SK-N-SH (cell line): ENCODE results near the gene CEACAM19. TPM values are rescaled to one million over a fixed set of nuclear protein-coding genes. Genes with fewer than 3 reads are reported as not detected.
A peak's percentile ranks its signal among the peaks of the same experiment; 100 is the strongest.

ENCODE experiments used
- CTCF ChIA-PET: fragments of 300-600, 350-600 bp; formaldehyde crosslinking; extraction: SDS; loops from one replicate; lab custom pipeline; 2021; lab: Yijun Ruan, JAX
- POLR2A ChIA-PET: fragments of 350-600 bp; sonication (Branson Sonifier 250); formaldehyde crosslinking; extraction: SDS; loops from one replicate; lab custom pipeline; 2020; ENCODE audit warnings: antibody characterized with exemption, inconsistent platforms; lab: Yijun Ruan, JAX
- DNase-seq: peaks from one replicate; pipeline ENCODE4 v3.0.0; 2012
- H2AFZ ChIP-seq: fragments of 200-600 bp; sonication (generic); 2 replicates; pipeline ENCODE4 v1.8.1; 2016; ENCODE audit warnings: antibody characterized with exemption, mild to moderate bottlenecking, low read depth
- H3F3A ChIP-seq: fragments of 200-600 bp; sonication (generic); replicated peaks from 2 replicates; pipeline ENCODE3; 2016; ENCODE audit warnings: antibody characterized with exemption, mild to moderate bottlenecking; ENCODE audit not compliant: insufficient read depth
- H3K27ac ChIP-seq, 2 experiments: fragments of 200-500 bp in 1 of 2; fragments of 200-600 bp in 1 of 2; sonication (Bioruptor generic) in 1 of 2; sonication (generic), shearing (Covaris generic) in 1 of 2; 2 replicates each; pipeline versions ENCODE4 v1.5.1 to v1.6.1; 2014 to 2016; ENCODE audit warnings: low read depth in 2 of 2, inconsistent platforms in 1 of 2, low read length in 1 of 2, mild to moderate bottlenecking in 1 of 2, mixed read lengths in 1 of 2
- H3K27me3 ChIP-seq: fragments of 200-600 bp; sonication (generic), shearing (Covaris generic); 2 replicates; pipeline ENCODE4 v1.6.1; 2016; ENCODE audit warnings: mixed run types; ENCODE audit not compliant: insufficient read depth
- H3K36me3 ChIP-seq, 2 experiments: fragments of 200-500 bp in 1 of 2; fragments of 200-600 bp in 1 of 2; sonication (Bioruptor generic) in 1 of 2; sonication (generic) in 1 of 2; replicated peaks in 1 of 2; 2 replicates each; pipeline versions ENCODE3 to v1.5.1; 2014 to 2016; ENCODE audit warnings: low read length in 1 of 2, mild to moderate bottlenecking in 1 of 2; ENCODE audit not compliant: insufficient read depth in 2 of 2, control insufficient read depth in 1 of 2
- H3K4me1 ChIP-seq, 2 experiments: fragments of 200-500 bp in 1 of 2; fragments of 200-600 bp in 1 of 2; sonication (Bioruptor generic) in 1 of 2; sonication (generic), shearing (Covaris generic) in 1 of 2; 2 replicates each; pipeline versions ENCODE4 v1.5.1 to v1.6.1; 2014 to 2016; ENCODE audit warnings: low read depth in 1 of 2, low read length in 1 of 2, mixed run types in 1 of 2; ENCODE audit not compliant: insufficient read depth in 2 of 2, control insufficient read depth in 1 of 2
- H3K4me2 ChIP-seq: fragments of 200-600 bp; sonication (generic), shearing (Covaris generic); 2 replicates; pipeline ENCODE4 v1.6.1; 2017; ENCODE audit warnings: mixed run types
- H3K4me3 ChIP-seq, 2 experiments: fragments of 200-500 bp in 1 of 2; fragments of 200-600 bp in 1 of 2; sonication (Bioruptor generic) in 1 of 2; sonication (generic), shearing (Covaris generic) in 1 of 2; 2 replicates each; pipeline versions ENCODE4 v1.5.1 to v1.8.1; 2014 to 2016; ENCODE audit warnings: low read depth in 2 of 2, inconsistent platforms in 1 of 2, low read length in 1 of 2, mild to moderate bottlenecking in 1 of 2, mixed read lengths in 1 of 2, moderate library complexity in 1 of 2
- H3K79me2 ChIP-seq: fragments of 200-600 bp; sonication (generic); 2 replicates; pipeline ENCODE4 v1.8.1; 2017; ENCODE audit warnings: mild to moderate bottlenecking; ENCODE audit not compliant: insufficient read depth
- H3K9ac ChIP-seq: fragments of 200-600 bp; sonication (generic); 2 replicates; pipeline ENCODE4 v1.6.1; 2017; ENCODE audit warnings: mixed run types
- H3K9me2 ChIP-seq: fragments of 200-600 bp; sonication (generic); 2 replicates; pipeline ENCODE4 v1.6.1; 2017; ENCODE audit warnings: mixed run types
- H3K9me3 ChIP-seq: fragments of 200-600 bp; sonication (generic); 2 replicates; pipeline ENCODE4 v1.6.1; 2017; ENCODE audit warnings: mixed run types, mild to moderate bottlenecking, moderate library complexity
- H4K20me1 ChIP-seq: fragments of 200-600 bp; sonication (generic); 2 replicates; pipeline ENCODE4 v1.6.1; 2017; ENCODE audit warnings: mild to moderate bottlenecking, mixed run types; ENCODE audit not compliant: insufficient read depth
- EP300 ChIP-seq, 2 experiments: IDR thresholded peaks; 2 replicates each; pipeline versions ENCODE4 v1.4.0 to v1.6.1; 2012; ENCODE audit warnings: borderline replicate concordance in 1 of 2, low read depth in 1 of 2, low read length in 1 of 2
- EZH2phosphoT487 ChIP-seq: fragments of 200-600 bp; sonication (generic); IDR thresholded peaks from 2 replicates; pipeline ENCODE4 v1.6.1; 2017; ENCODE audit warnings: low read depth, mixed run types, mild to moderate bottlenecking, antibody characterized with exemption, moderate library complexity, borderline replicate concordance
- GATA2 ChIP-seq: sonication (generic); formaldehyde crosslinking; IDR thresholded peaks from 2 replicates; pipeline ENCODE4 v1.5.0; 2020; ENCODE audit warnings: mild to moderate bottlenecking, missing genetic modification reagents
- JUND ChIP-seq: IDR thresholded peaks from 2 replicates; pipeline ENCODE4 v1.4.0; 2012
- MEF2A ChIP-seq: IDR thresholded peaks from 2 replicates; pipeline ENCODE4 v1.4.0; 2012; ENCODE audit warnings: low read depth, borderline replicate concordance
- MXI1 ChIP-seq: IDR thresholded peaks from 2 replicates; pipeline ENCODE4 v1.6.1; 2012; ENCODE audit warnings: mild to moderate bottlenecking, low read depth, low read length, improper control_type of control experiment
- NRF1 ChIP-seq: IDR thresholded peaks from 2 replicates; pipeline ENCODE4 v1.6.1; 2012; ENCODE audit warnings: low read depth, mild to moderate bottlenecking, low read length
- RCOR1 ChIP-seq: fragments of 150-350 bp; IDR thresholded peaks from 2 replicates; pipeline ENCODE4 v1.6.1; 2017; ENCODE audit warnings: antibody characterized with exemption, low read length
- RFX5 ChIP-seq: IDR thresholded peaks from 2 replicates; pipeline ENCODE4 v1.6.1; 2012; ENCODE audit warnings: mild to moderate bottlenecking, improper control_type of control experiment, low read length
- RXRA ChIP-seq: IDR thresholded peaks from 2 replicates; pipeline ENCODE4 v1.4.0; 2012; ENCODE audit warnings: low read depth, mild to moderate bottlenecking, borderline replicate concordance
- SMC3 ChIP-seq: IDR thresholded peaks from 2 replicates; pipeline ENCODE4 v1.6.1; 2012; ENCODE audit warnings: low read depth, low read length, improper control_type of control experiment
- TAF1 ChIP-seq: IDR thresholded peaks from 2 replicates; pipeline ENCODE4 v1.6.1; 2012; ENCODE audit warnings: low read depth, mild to moderate bottlenecking, low read length, moderate library complexity, borderline replicate concordance
- TCF12 ChIP-seq: IDR thresholded peaks from 2 replicates; pipeline ENCODE4 v1.4.0; 2012
- TEAD4 ChIP-seq: IDR thresholded peaks from 2 replicates; pipeline ENCODE4 v1.4.0; 2012; ENCODE audit warnings: mild to moderate bottlenecking, borderline replicate concordance; ENCODE audit not compliant: insufficient read depth
- YY1 ChIP-seq: IDR thresholded peaks from 2 replicates; pipeline ENCODE4 v1.4.0; 2012; ENCODE audit warnings: low read depth, mild to moderate bottlenecking
- WGBS: methylation state at CpG from one replicate; pipeline ENCODE4 v1.1.6; 2017; ENCODE audit warnings: low lambda C conversion rate; 5-methylcytosine and 5-hydroxymethylcytosine counted together
- polyA plus RNA-seq, 3 experiments: library from polyadenylated mRNA; depleted of rRNA; stranded (reverse); fragments of >200 nt; gene quantifications; 2 replicates each; pipeline ENCODE4 v1.2.3, GENCODE V29; 2012
- TF ChIP-seq, protein P1 (sequence below): fragments of 150-350 bp; IDR thresholded peaks from 2 replicates; pipeline ENCODE4 v1.6.1; 2017; ENCODE audit warnings: antibody characterized with exemption, low read length, low read depth, borderline replicate concordance
- TF ChIP-seq, protein P2 (sequence below): IDR thresholded peaks from 2 replicates; pipeline ENCODE4 v1.6.1; 2012; ENCODE audit warnings: mild to moderate bottlenecking, low read depth, low read length, moderate library complexity

CEACAM19 gene
- polyA plus RNA-seq, 1 of the 3 experiments (the other 2 are of a cell fraction), result 2.0 TPM

DNA sequence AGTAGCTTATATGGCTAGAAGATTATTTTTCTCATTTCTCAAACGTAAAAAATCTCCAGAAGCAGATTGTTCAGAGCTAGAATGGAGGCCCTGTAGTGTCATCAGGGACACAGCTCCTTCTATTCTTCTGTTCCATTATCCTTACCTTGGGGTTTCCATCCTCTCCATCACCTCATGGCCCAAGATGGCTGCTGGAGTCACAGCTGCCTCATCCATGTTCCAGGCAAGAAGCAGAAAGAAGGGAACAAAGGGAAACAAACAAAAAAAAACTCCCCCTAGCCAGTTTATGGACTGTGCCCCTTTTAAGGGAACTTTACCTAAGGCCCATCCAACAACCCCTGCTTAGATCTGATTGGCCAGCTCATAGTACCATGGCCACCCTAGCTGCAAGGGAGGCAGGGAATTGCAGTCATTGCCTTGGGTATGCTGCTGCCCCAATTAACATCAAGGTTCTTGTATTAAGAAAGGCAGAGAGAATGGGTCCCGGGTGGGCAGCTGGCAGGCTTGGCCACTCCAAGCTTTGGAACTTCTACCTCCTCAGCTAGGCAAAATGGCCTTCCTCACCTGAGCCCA lies 43.4 kb downstream of the CEACAM19 start (continued):
- TF ChIP-seq RFX5 (no peak), TCF12 (no peak), EP300 (IDR thresholded peaks at IDR 0.05; ENCODE audit: borderline replicate concordance in 1 of 2, low read depth in 1 of 2, low read length in 1 of 2) (no peak), RXRA (no peak), JUND (no peak), TAF1 (no peak), RCOR1 (no peak)
- TF ChIP-seq, all 33 proteins: peak for 0

DNA sequence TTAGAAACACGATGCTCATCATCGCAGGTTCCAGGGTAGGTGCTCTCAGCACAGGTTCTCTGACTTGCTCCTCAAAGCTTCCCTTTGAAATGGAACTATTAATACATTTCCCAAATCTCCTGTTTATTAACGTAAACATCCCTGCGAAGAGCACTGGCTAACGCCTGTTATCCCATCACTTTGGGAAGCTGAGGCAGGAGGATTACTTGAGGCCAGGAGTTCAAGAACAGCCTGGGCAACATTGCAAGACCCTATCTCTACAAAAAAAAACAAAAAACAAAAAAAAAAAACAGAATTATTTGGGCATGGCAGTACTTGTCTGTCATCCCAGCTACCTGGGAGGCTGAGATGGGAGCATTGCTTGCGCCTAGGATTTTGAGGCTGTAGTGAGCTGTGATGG lies 46.3 kb downstream of the CEACAM19 start:
- Histone ChIP-seq H3K9ac (no peak overlapping the region), H3K4me1 (peaks cover 0 to 9% of the 10 kb centered on the region in 2 experiments; a peak in 3 of 4 replicates), H3K27me3 (no peaks in the 10 kb centered on the region), H3K4me2 (no peak overlapping the region), H2AFZ (0 out of 2 replicates have a peak overlapping the region, but pooled peaks have one; percentile 75), H4K20me1 (no peaks in the 10 kb centered on the region), H3K4me3 (no peak overlapping the region), H3K79me2 (no peaks in the 10 kb centered on the region), H3K9me3 (no peaks in the 10 kb centered on the region), H3K9me2 (no peaks in the 10 kb centered on the region), H3F3A (peaks cover 10% of the 10 kb centered on the region), H3K36me3 (no peaks in the 10 kb centered on the region), H3K27ac (peak overlapping the region in 1 of 2 experiments; percentile 86; a peak in 2 of 4 replicates)
- ChIA-PET POLR2A (no interaction called here), CTCF (interaction anchor here (1.0 to 21.3 kb wide), 2 partner anchors 11 to 53 kb away, joined by 3 to 598 read pairs; partner anchors contain the start of gene CBLC)
- TF ChIP-seq TEAD4 (no peak), YY1 (no peak), EZH2phosphoT487 (no peak), MXI1 (no peak), MEF2A (no peak), EP300 (IDR thresholded peaks at IDR 0.05; ENCODE audit: borderline replicate concordance in 1 of 2, low read depth in 1 of 2, low read length in 1 of 2) (no peak), NRF1 (no peak), GATA2 (no peak), SMC3 (no peak)
- TF ChIP-seq, protein P1, sequence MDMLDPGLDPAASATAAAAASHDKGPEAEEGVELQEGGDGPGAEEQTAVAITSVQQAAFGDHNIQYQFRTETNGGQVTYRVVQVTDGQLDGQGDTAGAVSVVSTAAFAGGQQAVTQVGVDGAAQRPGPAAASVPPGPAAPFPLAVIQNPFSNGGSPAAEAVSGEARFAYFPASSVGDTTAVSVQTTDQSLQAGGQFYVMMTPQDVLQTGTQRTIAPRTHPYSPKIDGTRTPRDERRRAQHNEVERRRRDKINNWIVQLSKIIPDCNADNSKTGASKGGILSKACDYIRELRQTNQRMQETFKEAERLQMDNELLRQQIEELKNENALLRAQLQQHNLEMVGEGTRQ, result no peak
- TF ChIP-seq, protein P2, sequence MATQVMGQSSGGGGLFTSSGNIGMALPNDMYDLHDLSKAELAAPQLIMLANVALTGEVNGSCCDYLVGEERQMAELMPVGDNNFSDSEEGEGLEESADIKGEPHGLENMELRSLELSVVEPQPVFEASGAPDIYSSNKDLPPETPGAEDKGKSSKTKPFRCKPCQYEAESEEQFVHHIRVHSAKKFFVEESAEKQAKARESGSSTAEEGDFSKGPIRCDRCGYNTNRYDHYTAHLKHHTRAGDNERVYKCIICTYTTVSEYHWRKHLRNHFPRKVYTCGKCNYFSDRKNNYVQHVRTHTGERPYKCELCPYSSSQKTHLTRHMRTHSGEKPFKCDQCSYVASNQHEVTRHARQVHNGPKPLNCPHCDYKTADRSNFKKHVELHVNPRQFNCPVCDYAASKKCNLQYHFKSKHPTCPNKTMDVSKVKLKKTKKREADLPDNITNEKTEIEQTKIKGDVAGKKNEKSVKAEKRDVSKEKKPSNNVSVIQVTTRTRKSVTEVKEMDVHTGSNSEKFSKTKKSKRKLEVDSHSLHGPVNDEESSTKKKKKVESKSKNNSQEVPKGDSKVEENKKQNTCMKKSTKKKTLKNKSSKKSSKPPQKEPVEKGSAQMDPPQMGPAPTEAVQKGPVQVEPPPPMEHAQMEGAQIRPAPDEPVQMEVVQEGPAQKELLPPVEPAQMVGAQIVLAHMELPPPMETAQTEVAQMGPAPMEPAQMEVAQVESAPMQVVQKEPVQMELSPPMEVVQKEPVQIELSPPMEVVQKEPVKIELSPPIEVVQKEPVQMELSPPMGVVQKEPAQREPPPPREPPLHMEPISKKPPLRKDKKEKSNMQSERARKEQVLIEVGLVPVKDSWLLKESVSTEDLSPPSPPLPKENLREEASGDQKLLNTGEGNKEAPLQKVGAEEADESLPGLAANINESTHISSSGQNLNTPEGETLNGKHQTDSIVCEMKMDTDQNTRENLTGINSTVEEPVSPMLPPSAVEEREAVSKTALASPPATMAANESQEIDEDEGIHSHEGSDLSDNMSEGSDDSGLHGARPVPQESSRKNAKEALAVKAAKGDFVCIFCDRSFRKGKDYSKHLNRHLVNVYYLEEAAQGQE, result no peak
- no peak for DNase-seq
- 91% methylated on average over 6 of the region's 6 CpGs for WGBS
